GM23248 (cell line): Measurements from ENCODE around the gene ERBB3. TPM values are rescaled to one million over a fixed set of nuclear protein-coding genes. Genes with fewer than 3 reads are reported as not detected.
A peak's percentile ranks its signal among the peaks of the same experiment; 100 is the strongest.

Experiments used
- DNase-seq: peaks from one replicate; pipeline ENCODE4 v3.0.0-alpha.2; 2015
- H2AFZ ChIP-seq: fragments of 200-600 bp; sonication (generic); 2 replicates; pipeline ENCODE4 v1.6.1; 2016; ENCODE audit warnings: antibody characterized with exemption
- H3F3A ChIP-seq: fragments of 200-600 bp; sonication (generic); 2 replicates; pipeline ENCODE4 v1.6.1; 2016; ENCODE audit warnings: mild to moderate bottlenecking, antibody characterized with exemption, mixed run types; ENCODE audit not compliant: insufficient read depth
- H3K27ac ChIP-seq: fragments of 200-600 bp; sonication (generic); 2 replicates; pipeline ENCODE4 v1.5.1; 2016; ENCODE audit warnings: mild to moderate bottlenecking
- H3K27me3 ChIP-seq: fragments of 200-600 bp; sonication (generic); replicated peaks from 2 replicates; pipeline ENCODE4 v1.6.1; 2016; ENCODE audit warnings: mild to moderate bottlenecking; ENCODE audit not compliant: insufficient read depth
- H3K36me3 ChIP-seq: fragments of 200-600 bp; sonication (generic); 2 replicates; pipeline ENCODE4 v1.6.1; 2016; ENCODE audit warnings: low read depth, mild to moderate bottlenecking
- H3K4me1 ChIP-seq: fragments of 200-600 bp; sonication (generic); 2 replicates; pipeline ENCODE4 v1.6.1; 2016; ENCODE audit warnings: mild to moderate bottlenecking; ENCODE audit not compliant: insufficient read depth
- H3K4me2 ChIP-seq: fragments of 200-600 bp; sonication (generic); one replicate; pipeline ENCODE4 v1.6.1; 2016; ENCODE audit warnings: mild to moderate bottlenecking; ENCODE audit not compliant: unreplicated experiment
- H3K4me3 ChIP-seq: fragments of 200-600 bp; sonication (generic); 2 replicates; pipeline ENCODE4 v1.5.1; 2016; ENCODE audit warnings: mild to moderate bottlenecking
- H3K79me2 ChIP-seq: fragments of 200-600 bp; sonication (generic); 2 replicates; pipeline ENCODE4 v1.6.1; 2016; ENCODE audit warnings: mild to moderate bottlenecking; ENCODE audit not compliant: insufficient read depth
- H3K9ac ChIP-seq: fragments of 200-600 bp; sonication (generic); 2 replicates; pipeline ENCODE4 v1.6.1; 2016; ENCODE audit warnings: mild to moderate bottlenecking
- H3K9me2 ChIP-seq: fragments of 200-600 bp; sonication (generic); 2 replicates; pipeline ENCODE4 v1.6.1; 2016; ENCODE audit warnings: mixed run types, mild to moderate bottlenecking, moderate library complexity; ENCODE audit not compliant: insufficient read depth
- H3K9me3 ChIP-seq: fragments of 200-600 bp; sonication (generic); one replicate; pipeline ENCODE4 v1.6.1; 2017; ENCODE audit warnings: low read depth
- H4K20me1 ChIP-seq: fragments of 200-600 bp; sonication (generic); 2 replicates; pipeline ENCODE4 v1.6.0; 2016; ENCODE audit not compliant: insufficient read depth
- EZH2 ChIP-seq: fragments of 200-600 bp; sonication (generic); IDR thresholded peaks from 2 replicates; pipeline ENCODE4 v1.6.1; 2018; ENCODE audit warnings: antibody characterized with exemption, mild to moderate bottlenecking; ENCODE audit not compliant: insufficient read depth, poor library complexity, severe bottlenecking
- EZH2phosphoT487 ChIP-seq: fragments of 200-600 bp; sonication (generic); IDR thresholded peaks from 2 replicates; pipeline ENCODE4 v1.6.1; 2018; ENCODE audit warnings: antibody characterized with exemption, moderate library complexity, mild to moderate bottlenecking, low read depth; ENCODE audit not compliant: insufficient read depth
- WGBS, 2 experiments: methylation state at CpG; one replicate each; pipeline ENCODE4 v1.1.6; 2015 to 2017; ENCODE audit warnings: low lambda C conversion rate in 2 of 2, low coverage in 1 of 2; ENCODE audit errors: missing lambda C conversion rate in 2 of 2; 5-methylcytosine and 5-hydroxymethylcytosine counted together
- in situ Hi-C: fragments of 300-500 bp; cut with MboI; formaldehyde crosslinking; loops from 2 replicates; pipeline ENCODE4 v1.15.0; 2020
- polyA plus RNA-seq: library from polyadenylated mRNA; unstranded; fragments of >200 nt; fragmentation: Nextera tagmentation; extraction: Ambion mirVana; gene quantifications from 2 replicates; pipeline ENCODE4 v1.2.1, GENCODE V29; 2016
- total RNA-seq: library from RNA; depleted of rRNA; stranded (reverse); fragments of >200 nt; shearing (Covaris generic); gene quantifications from 2 replicates; pipeline ENCODE4 v1.2.3, GENCODE V29; 2014

ERBB3 gene
- total and polyA plus RNA-seq, 2 experiments from 2014 or later = 1.9 to 3.5 TPM

DNA sequence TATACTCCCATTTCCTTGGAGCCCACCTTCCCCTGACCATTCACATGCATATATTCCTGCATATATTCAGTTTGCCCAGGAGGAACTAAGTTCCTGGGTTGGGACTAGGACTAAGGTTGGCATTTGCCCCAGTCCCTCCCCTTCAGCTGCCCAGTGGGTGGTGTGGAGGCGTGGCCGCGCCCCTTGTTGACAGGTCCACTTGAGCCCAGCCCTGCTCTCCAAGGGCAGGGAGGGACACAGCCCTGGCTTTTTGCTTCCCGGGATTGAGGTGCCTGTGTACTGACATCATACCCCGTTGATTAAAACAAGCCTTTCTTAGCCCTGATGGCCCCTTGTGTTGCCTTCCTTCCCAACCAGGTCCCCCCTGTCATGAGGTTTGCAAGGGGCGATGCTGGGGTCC, 7.3 kb downstream of the ERBB3 start:
- 64 to 72% methylated on average over 6 of the region's 6 CpGs for WGBS, 2 experiments
- Histone ChIP-seq H2AFZ (no peak overlapping the region), H3F3A (no peaks in the 10 kb centered on the region), H3K27me3 (no peaks in the 10 kb centered on the region), H3K9me3 (no peaks in the 10 kb centered on the region), H3K9ac (no peak overlapping the region), H3K79me2 (no peaks in the 10 kb centered on the region), H3K4me2 (no peak overlapping the region), H3K9me2 (no peaks in the 10 kb centered on the region), H3K4me1 (no peaks in the 10 kb centered on the region), H3K4me3 (no peak overlapping the region), H3K27ac (no peak overlapping the region), H3K36me3 (no peaks in the 10 kb centered on the region), H4K20me1 (no peaks in the 10 kb centered on the region)
- in situ Hi-C loops = no loop called here
- TF ChIP-seq EZH2 (no peak), EZH2phosphoT487 (no peak)
- DNase-seq = peak; percentile 27

DNA sequence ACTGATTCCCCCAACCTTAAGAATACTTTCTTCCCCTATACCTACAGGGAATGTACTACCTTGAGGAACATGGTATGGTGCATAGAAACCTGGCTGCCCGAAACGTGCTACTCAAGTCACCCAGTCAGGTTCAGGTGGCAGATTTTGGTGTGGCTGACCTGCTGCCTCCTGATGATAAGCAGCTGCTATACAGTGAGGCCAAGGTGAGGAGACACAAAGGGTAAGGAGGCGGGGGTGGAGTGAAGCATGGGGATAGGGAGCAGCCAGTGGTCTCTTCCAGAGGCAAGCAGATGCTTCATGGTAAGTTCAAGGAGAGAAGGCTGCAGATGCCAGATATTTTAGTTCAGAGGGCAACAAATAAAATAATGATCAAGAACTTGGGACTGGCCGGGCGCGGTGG, 17.8 kb downstream of the ERBB3 start:
- in situ Hi-C loops = no loop called here
- no peaks in the 10 kb centered on the region for H3K9me2 ChIP-seq
- H4K20me1 ChIP-seq = no peaks in the 10 kb centered on the region
- WGBS, 2 experiments = 77 to 86% methylated on average over 6 of the region's 6 CpGs
- H3K4me1 ChIP-seq = no peaks in the 10 kb centered on the region
- H2AFZ ChIP-seq = no peak overlapping the region
- no peaks in the 10 kb centered on the region for H3K9me3 ChIP-seq
- no peaks in the 10 kb centered on the region for H3F3A ChIP-seq
- no peak overlapping the region for H3K9ac ChIP-seq
- H3K36me3 ChIP-seq = no peaks in the 10 kb centered on the region
- no peak overlapping the region for H3K4me2 ChIP-seq
- TF ChIP-seq EZH2 (no peak), EZH2phosphoT487 (no peak)
- no peaks in the 10 kb centered on the region for H3K79me2 ChIP-seq
- DNase-seq = no peak
- no peak overlapping the region for H3K4me3 ChIP-seq
- peaks cover 24% of the 10 kb centered on the region for H3K27me3 ChIP-seq
- no peak overlapping the region for H3K27ac ChIP-seq

DNA sequence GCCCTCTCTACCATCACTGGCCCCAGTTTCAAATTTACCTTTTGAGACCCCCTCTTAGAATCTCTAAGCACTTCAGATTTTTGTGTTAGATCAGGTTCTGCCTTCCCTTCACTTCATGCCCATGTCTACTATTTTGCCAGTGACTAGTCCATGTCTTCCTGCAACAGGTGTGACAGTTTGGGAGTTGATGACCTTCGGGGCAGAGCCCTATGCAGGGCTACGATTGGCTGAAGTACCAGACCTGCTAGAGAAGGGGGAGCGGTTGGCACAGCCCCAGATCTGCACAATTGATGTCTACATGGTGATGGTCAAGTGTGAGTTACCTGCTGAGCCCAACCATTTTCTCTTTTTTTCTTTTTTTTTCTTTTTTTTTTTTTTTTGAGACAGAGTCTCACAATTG, 18.6 kb downstream of the ERBB3 start:
- Histone ChIP-seq H3K4me3 (no peak overlapping the region), H2AFZ (no peak overlapping the region), H3K9me3 (no peaks in the 10 kb centered on the region), H3K27ac (no peak overlapping the region), H3K4me2 (no peak overlapping the region), H3F3A (no peaks in the 10 kb centered on the region), H3K4me1 (0 out of 2 replicates have a peak, but pooled peaks cover 5% of the 10 kb centered on the region), H3K9me2 (no peaks in the 10 kb centered on the region), H3K36me3 (no peaks in the 10 kb centered on the region), H3K79me2 (no peaks in the 10 kb centered on the region), H3K27me3 (peaks cover 24% of the 10 kb centered on the region), H4K20me1 (no peaks in the 10 kb centered on the region), H3K9ac (no peak overlapping the region)
- 63 to 74% methylated on average over 3 of the region's 3 CpGs for WGBS, 2 experiments
- DNase-seq = no peak
- TF ChIP-seq EZH2 (no peak), EZH2phosphoT487 (no peak)
- in situ Hi-C loops = no loop called here

DNA sequence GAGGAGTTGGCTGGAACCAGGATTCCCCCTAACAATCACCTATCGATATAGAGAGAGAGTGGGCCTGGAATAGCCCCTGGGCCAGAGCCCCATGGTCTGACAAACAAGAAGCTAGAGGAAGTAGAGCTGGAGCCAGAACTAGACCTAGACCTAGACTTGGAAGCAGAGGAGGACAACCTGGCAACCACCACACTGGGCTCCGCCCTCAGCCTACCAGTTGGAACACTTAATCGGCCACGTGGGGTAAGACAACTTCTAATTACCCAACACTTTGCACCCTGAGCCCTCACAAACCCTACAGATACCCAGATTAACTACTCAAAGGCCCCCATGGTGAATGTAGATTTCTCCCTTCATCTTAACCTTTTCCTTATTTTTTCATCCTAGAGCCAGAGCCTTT, 19.8 kb downstream of the ERBB3 start:
- Histone ChIP-seq H3K9ac (no peak overlapping the region), H3K79me2 (peaks cover 4% of the 10 kb centered on the region), H3K4me2 (no peak overlapping the region), H3K27ac (no peak overlapping the region), H4K20me1 (no peaks in the 10 kb centered on the region), H3K27me3 (peaks cover 24% of the 10 kb centered on the region), H3K4me1 (0 out of 2 replicates have a peak, but pooled peaks cover 6% of the 10 kb centered on the region), H3K4me3 (no peak overlapping the region), H3F3A (no peaks in the 10 kb centered on the region), H3K9me3 (no peaks in the 10 kb centered on the region), H2AFZ (no peak overlapping the region), H3K36me3 (no peaks in the 10 kb centered on the region), H3K9me2 (no peaks in the 10 kb centered on the region)
- in situ Hi-C loops = no loop called here
- no peak for TF ChIP-seq EZH2phosphoT487
- no peak for DNase-seq
- 66 to 76% methylated on average over 4 of the region's 4 CpGs for WGBS, 2 experiments

DNA sequence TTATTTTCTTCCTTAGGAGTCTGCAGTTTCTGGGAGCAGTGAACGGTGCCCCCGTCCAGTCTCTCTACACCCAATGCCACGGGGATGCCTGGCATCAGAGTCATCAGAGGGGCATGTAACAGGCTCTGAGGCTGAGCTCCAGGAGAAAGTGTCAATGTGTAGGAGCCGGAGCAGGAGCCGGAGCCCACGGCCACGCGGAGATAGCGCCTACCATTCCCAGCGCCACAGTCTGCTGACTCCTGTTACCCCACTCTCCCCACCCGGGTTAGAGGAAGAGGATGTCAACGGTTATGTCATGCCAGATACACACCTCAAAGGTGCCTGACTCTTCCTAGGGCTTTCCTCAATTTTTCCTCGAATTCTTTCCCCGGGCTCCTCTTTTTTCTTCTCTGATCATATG, 21.1 kb downstream of the ERBB3 start:
- Histone ChIP-seq H3K27ac (no peak overlapping the region), H2AFZ (no peak overlapping the region), H3K79me2 (peaks cover 17% of the 10 kb centered on the region), H3K4me3 (no peak overlapping the region), H3K9me3 (no peaks in the 10 kb centered on the region), H3K9me2 (no peaks in the 10 kb centered on the region), H3K4me1 (peaks cover 13% of the 10 kb centered on the region), H3K36me3 (no peaks in the 10 kb centered on the region), H3K27me3 (peaks cover 15% of the 10 kb centered on the region), H3K4me2 (no peak overlapping the region), H3K9ac (no peak overlapping the region), H4K20me1 (no peaks in the 10 kb centered on the region), H3F3A (no peaks in the 10 kb centered on the region)
- TF ChIP-seq EZH2 (no peak), EZH2phosphoT487 (no peak)
- in situ Hi-C loops = no loop called here
- no peak for DNase-seq
- 73 to 74% methylated on average over 14 of the region's 14 CpGs for WGBS, 2 experiments
